HL-60/S4 treated with retinoic acid at 250 ng/mL for 4 days and 3 days (cell line): ENCODE data around the gene RALGAPA1.

Experiments used
- in situ Hi-C: fragments of 300-500 bp; cut with MboI; formaldehyde crosslinking; loops from 2 replicates; pipeline ENCODE4 v1.7.0; 2022; ENCODE audit warnings: low sequenced_read_pairs

RALGAPA1 gene

GRCh38 chr14:35553808-35554207, 255.3 kb downstream of the RALGAPA1 start:
- in situ Hi-C loops: no loop called here

GRCh38 chr14:35551081-35551480, 258.0 kb downstream of the RALGAPA1 start:
- in situ Hi-C loops: no loop called here

- in situ Hi-C loops: no loop called here
Measured at GRCh38 chr14:35549551-35549950, 259.5 kb downstream of the RALGAPA1 start.

DNA sequence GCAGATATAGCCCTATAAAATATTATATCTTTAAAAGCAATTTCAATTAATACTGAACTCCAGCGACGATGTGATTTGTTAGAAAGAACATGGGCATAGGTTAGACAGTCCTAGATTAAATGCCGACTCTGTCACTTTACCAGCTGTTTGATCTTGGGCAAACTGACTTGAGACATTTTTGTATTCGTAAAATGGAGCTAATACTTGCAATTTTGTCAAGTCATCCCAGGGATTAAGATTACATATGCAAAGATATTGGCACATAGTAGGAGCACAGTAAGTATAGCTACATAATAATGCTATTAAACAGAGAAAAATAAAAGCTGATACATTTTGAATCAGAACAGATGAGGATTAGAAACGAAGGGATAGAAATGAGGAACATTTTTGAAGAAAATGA, 266.1 kb downstream of the RALGAPA1 start:
- in situ Hi-C loops: no loop called here

GRCh38 chr14:35539969-35540368, 269.1 kb downstream of the RALGAPA1 start:
- in situ Hi-C loops: no loop called here

GRCh38 chr14:35535483-35536112, 273.5 kb downstream of the RALGAPA1 start:
- in situ Hi-C loops: no loop called here

DNA sequence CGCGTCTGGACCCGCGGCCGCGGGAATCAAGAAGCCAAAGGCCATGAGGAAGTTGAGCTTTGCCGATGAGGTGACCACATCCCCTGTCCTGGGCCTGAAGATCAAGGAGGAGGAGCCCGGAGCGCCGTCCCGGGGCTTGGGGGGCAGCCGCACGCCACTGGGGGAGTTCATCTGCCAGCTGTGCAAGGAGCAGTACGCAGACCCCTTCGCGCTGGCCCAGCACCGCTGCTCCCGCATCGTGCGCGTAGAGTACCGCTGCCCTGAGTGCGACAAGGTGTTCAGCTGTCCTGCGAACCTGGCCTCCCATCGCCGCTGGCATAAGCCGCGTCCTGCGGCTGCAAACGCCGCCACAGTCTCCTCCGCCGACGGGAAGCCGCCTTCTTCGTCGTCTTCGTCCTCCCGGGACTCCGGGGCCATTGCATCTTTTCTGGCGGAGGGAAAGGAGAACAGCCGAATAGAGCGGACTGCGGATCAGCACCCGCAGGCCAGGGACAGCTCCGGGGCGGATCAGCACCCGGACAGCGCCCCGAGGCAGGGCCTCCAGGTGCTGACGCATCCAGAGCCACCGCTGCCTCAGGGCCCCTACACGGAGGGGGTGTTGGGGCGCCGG, 274.1 kb downstream of the RALGAPA1 start:
- in situ Hi-C loops: no loop called here

DNA sequence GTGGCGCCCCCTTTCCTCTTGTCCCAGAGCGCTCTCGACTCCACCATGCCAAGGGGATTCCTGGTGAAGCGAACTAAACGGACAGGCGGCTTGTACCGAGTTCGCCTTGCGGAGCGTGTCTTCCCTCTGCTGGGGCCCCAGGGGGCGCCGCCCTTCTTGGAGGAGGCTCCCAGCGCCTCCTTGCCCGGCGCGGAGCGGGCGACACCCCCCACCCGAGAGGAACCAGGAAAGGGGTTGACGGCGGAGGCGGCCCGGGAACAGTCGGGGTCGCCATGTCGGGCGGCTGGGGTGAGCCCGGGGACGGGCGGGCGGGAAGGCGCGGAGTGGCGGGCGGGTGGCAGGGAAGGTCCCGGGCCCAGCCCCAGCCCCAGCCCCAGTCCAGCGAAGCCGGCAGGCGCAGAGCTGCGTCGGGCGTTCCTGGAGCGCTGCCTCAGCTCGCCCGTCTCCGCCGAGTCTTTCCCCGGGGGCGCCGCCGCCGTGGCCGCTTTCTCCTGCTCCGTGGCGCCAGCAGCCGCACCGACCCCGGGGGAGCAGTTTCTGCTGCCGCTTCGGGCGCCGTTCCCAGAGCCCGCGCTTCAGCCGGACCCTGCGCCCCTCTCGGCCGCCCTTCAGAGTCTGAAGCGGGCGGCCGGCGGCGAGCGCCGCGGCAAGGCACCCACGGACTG, 274.8 kb downstream of the RALGAPA1 start:
- in situ Hi-C loops: no loop called here

- in situ Hi-C loops: no loop called here
Measured at GRCh38 chr14:35533357-35534207, 275.5 kb downstream of the RALGAPA1 start, which contains the start of gene INSM2. INSM2 (plus strand) TSS chr14:35534164; CDS start chr14:35534253, 89 bp downstream.

DNA sequence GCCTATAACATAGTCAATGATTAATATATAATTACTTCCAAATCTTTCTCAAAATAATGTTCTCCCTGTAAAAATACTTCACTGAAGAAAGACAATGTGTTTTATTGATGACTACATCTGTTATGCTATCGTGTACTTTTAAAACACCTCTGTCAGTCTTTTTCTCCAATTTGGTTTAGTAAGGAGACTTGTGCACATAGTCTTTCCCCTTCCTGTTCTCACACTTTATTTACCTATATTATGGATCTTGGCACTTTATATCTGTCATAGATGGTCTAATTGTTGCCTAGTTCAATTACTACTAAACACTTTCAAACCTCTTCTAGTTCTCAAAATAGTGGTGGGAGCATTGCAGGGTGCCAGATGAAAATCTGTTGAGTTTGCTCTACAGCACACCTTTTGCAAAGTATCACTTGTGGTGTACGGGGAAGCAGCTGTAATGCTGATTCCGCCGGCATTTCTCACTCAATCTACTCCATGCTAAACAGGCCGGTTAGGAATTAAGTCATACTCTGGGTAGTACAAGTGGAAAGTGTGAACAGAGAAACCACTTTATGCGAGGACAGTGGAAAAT, 276.2 kb downstream of the RALGAPA1 start:
- in situ Hi-C loops: no loop called here

- in situ Hi-C loops: no loop called here
Measured at GRCh38 chr14:35531960-35532747, 276.9 kb downstream of the RALGAPA1 start.

GRCh38 chr14:35526962-35527361, 282.1 kb downstream of the RALGAPA1 start:
- in situ Hi-C loops: no loop called here

GRCh38 chr14:35525695-35526094, 283.4 kb downstream of the RALGAPA1 start:
- in situ Hi-C loops: no loop called here

DNA sequence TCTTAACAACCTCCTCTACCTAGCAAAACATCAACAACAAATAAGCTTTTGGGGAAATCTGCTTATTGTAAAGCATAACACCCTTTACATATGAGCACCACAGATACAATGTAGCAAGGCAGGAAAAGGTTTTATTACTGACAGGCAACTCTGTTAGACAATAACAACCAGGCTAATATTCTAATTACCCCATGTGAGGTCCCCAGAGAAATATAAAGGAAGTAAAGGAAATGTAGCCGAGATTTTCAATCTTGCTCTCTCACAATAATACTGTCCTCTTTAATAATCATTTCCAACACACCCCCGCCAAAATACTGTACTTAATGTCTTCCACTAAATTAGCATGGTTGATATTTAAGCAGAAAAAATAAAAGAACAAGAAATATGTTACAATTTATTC, 289.1 kb downstream of the RALGAPA1 start:
- in situ Hi-C loops: no loop called here

GRCh38 chr14:35515916-35516315, 293.2 kb downstream of the RALGAPA1 start:
- in situ Hi-C loops: no loop called here

GRCh38 chr14:35512765-35513164, 296.3 kb downstream of the RALGAPA1 start:
- in situ Hi-C loops: no loop called here

DNA sequence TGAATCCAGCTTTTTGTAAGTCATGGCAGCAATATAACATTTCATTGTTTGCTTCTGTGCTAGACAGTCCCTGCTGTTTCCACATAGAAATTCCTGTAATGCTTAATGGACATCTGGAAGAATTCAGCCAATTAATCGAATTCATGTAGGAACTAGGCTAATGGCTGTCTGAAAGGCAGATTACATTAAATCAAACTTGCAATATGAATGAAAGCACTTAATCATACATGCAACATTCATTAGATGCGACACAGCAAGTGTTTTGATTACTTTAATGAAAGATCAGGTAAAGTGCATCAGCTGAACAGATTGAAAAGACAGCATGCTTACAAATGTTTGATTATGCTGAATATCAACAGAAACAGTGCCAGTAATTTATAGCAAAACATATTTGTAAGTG, 299.2 kb downstream of the RALGAPA1 start:
- in situ Hi-C loops: no loop called here

DNA sequence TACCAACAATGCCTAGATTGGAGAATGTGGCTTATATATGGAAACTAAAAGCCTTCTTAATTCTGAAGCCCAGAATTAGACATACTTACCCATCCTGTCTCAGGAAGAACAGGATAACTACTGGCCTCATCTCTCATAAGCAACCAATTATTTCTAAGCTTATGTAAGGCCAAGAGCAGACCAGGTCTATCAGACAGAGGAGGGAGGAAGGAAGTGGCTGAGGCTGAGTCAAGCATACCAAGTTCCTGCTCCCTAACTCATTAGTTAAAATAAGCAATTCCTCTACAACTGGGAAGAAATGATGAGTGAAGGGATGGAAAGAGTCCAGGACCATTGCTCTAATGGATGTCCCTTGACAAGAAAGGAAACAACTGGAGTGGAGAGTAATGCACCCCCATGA, 302.2 kb downstream of the RALGAPA1 start:
- in situ Hi-C loops: no loop called here

DNA sequence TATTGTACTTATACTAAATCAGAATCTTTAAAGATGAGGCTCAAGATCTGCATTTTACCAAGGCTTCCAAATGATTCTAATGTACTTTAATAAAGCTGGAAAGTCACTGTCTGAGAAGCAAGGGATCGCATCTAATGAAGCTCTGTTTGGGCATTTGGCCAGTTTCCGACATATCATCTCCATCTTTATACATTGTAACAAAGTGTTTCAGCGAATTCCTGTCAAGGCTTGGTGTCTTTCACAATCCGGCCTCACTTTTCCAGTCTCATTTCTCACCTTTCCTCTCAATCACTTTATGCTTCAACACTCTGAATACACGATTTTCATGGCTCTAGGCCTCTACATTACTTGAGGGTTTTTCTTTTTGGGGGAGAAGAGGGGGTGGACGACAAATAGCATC, 302.6 kb downstream of the RALGAPA1 start:
- in situ Hi-C loops: no loop called here

- in situ Hi-C loops: no loop called here
Measured at GRCh38 chr14:35504260-35504659, 304.8 kb downstream of the RALGAPA1 start.
